Peyer's patch (tissue), 4 donors: ENCODE data around the gene RNASE2. TPM values are rescaled to one million over a fixed set of nuclear protein-coding genes. Genes with fewer than 3 reads are reported as not detected.
A peak's percentile ranks its signal among the peaks of the same experiment; 100 is the strongest.
"Not testable (repeated sequence)": the region's sequence is repeated elsewhere in the genome, so short reads cannot be mapped to it uniquely, and the experiment has no call there.

Source experiments
- DNase-seq, 3 donors: peaks; one replicate each; pipeline ENCODE4 v3.0.0-alpha.2; 2017 to 2019
- H3K27ac ChIP-seq, 4 donors: fragments of 200-600 bp; sonication (generic); one replicate each; pipeline ENCODE4 v1.5.1; 2016 to 2019
- H3K27me3 ChIP-seq, 2 donors: fragments of 200-600 bp; sonication (generic); one replicate each; pipeline ENCODE4 v1.5.1; 2019
- H3K36me3 ChIP-seq, 3 donors: fragments of 200-600 bp; sonication (generic); one replicate each; pipeline ENCODE4 v1.5.1; 2016 to 2019
- H3K4me1 ChIP-seq, 4 donors: fragments of 200-600 bp; sonication (generic); one replicate each; pipeline ENCODE4 v1.5.1; 2016 to 2019
- H3K4me3 ChIP-seq, 4 donors: fragments of 200-600 bp; sonication (generic); 1 replicate in 3 of 4; 2 replicates in 1 of 4; pipeline ENCODE4 v1.5.1; 2016 to 2019; ENCODE audit warnings: mild to moderate bottlenecking in 1 of 4
- H3K9me3 ChIP-seq, 4 donors: fragments of 200-600 bp; sonication (generic); one replicate each; pipeline ENCODE4 v1.5.1; 2016 to 2019; ENCODE audit warnings: mild to moderate bottlenecking in 1 of 4
- CTCF ChIP-seq, 6 experiments: fragments of 450-650 bp in 4 of 6; fragments of 200-600 bp in 2 of 6; sonication (generic) in 1 of 6; IDR thresholded peaks; one replicate each; pipeline ENCODE4 v1.5.1; 2017 to 2019; ENCODE audit warnings: antibody characterized with exemption in 6 of 6, mild to moderate bottlenecking in 3 of 6, moderate library complexity in 1 of 6
- POLR2A ChIP-seq, 2 donors: fragments of 450-650 bp; IDR thresholded peaks; one replicate each; pipeline ENCODE4 v1.5.1; 2017; ENCODE audit warnings: antibody characterized with exemption in 2 of 2, mild to moderate bottlenecking in 2 of 2, moderate library complexity in 2 of 2
- total RNA-seq, 4 donors: library from RNA; depleted of rRNA; stranded (reverse); fragments of >200 nt; gene quantifications; one replicate each; pipeline ENCODE4 v1.1.0, GENCODE V29; 2016

Gene RNASE2
- not detected for total RNA-seq

DNA sequence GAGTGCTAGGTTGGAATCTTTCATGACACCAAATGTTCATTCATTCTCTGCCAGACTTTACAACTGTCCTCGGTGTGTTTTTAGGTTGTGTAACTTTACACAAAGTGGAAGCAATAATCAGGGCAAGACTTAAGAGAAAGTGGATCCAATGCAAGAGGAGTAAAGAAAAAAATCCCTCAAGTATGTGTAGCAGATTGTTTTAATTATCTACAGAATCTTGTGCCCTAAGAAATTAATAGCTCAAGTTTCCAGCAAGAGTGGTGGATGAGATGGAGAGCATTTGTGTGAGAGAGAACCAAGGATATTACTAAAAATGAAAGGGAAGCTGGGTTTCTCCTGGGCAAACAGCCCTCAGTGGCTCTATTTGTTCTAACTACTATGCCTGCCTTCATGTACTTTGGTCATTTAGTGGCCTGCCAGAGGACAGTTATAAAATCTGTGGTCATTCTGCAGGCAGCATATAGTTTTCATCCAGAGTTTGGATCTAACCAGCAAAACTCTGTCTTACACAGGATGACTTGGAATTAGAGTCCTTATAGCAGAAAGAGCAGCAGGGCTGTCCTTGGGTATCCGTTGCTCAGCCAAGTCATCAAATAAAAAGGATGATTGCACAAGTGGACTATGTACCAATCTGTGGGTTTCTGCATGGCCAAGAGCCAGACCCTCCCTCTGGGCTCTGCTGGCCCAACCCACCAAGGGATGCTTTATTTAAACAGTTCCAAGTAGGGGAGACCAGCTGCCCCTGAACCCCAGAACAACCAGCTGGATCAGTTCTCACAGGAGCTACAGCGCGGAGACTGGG is at the start of gene RNASE2:
Gene RNASE2, plus strand, starts transcription at position 752 of the 802 bp plus-strand sequence. CDS start 285 bp downstream, outside the sequence.
- not testable (repeated sequence) for DNase-seq, H3K36me3 ChIP-seq, H3K4me1 ChIP-seq, H3K27me3 ChIP-seq, H3K9me3 ChIP-seq, H3K4me3 ChIP-seq, H3K27ac ChIP-seq

- H3K4me3 ChIP-seq, result no peak overlapping the region
- no peaks in the 10 kb centered on the region for H3K36me3 ChIP-seq
- H3K27me3 ChIP-seq, result no peaks in the 10 kb centered on the region
- H3K27ac ChIP-seq, result no peak overlapping the region
- H3K4me1 ChIP-seq, result no peaks in the 10 kb centered on the region
- H3K9me3 ChIP-seq, result no peaks in the 10 kb centered on the region
- no peak for TF ChIP-seq POLR2A (IDR thresholded peaks at IDR 0.05)
- TF ChIP-seq CTCF (IDR thresholded peaks at IDR 0.05), result no peak
- DNase-seq, result no peak
These were observed 49.6 kb upstream of the RNASE2 start for GRCh38 chr14:20905676-20906075.

DNA sequence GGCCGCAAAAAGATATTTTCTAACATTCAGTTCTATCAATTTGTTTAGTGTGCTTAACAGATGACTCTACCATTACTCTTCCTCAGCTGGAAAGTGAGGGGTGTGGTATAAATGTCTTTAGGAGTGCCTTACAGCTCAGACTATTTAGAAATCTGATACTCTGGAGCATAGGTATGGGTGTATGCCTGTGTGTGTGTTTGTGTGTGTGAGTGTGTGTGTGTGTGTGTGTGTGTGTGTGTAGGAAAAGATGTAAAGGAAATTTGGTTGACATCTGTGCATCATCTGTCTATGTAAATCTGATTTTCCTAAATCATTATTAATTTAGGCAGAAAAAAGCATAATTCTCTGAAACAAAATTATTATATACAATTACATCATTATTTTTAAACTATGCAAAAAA is 48.1 kb upstream of the RNASE2 start:
- no peak for TF ChIP-seq POLR2A (IDR thresholded peaks at IDR 0.05)
- TF ChIP-seq CTCF (IDR thresholded peaks at IDR 0.05), result no peak
- DNase-seq, result no peak
- H3K27ac ChIP-seq, result no peak overlapping the region
- H3K36me3 ChIP-seq, result no peaks in the 10 kb centered on the region
- no peak overlapping the region for H3K4me3 ChIP-seq
- no peaks in the 10 kb centered on the region for H3K9me3 ChIP-seq
- no peaks in the 10 kb centered on the region for H3K27me3 ChIP-seq
- H3K4me1 ChIP-seq, result no peaks in the 10 kb centered on the region

- not testable (repeated sequence) for DNase-seq, H3K36me3 ChIP-seq, H3K4me1 ChIP-seq, H3K27ac ChIP-seq, H3K9me3 ChIP-seq, H3K4me3 ChIP-seq, H3K27me3 ChIP-seq
These were observed 44.5 kb upstream of the RNASE2 start for GRCh38 chr14:20910822-20911221.

GRCh38 chr14:20919038-20919756 is 36.1 kb upstream of the RNASE2 start:
- H3K27ac ChIP-seq, H3K36me3 ChIP-seq, H3K4me1 ChIP-seq, H3K4me3 ChIP-seq, H3K27me3 ChIP-seq, H3K9me3 ChIP-seq, DNase-seq: not testable (repeated sequence)

DNA sequence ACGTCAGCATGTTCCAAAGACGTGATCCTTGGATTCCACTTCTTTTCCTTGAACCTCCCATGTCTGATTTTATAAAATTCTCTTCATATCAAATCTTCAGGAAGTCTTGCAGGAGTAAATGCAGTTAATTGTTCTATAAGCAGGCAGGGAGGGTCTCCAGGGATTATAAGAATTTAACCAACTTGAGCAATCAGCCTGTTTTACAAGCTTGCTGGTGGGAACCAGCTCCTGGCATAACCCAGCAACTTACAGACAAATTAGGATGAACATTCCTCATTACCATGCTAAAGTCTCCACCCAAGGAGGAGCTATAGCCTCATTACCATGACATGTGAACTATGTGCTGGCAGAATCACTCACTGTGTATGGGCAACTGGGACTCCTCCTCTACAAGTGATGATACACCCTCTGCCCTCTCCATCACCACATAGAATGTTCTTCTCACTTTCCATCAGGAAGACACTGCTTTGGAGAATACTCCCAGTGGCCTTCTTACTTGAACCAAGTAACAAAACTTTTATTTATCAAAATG is 31.5 kb upstream of the RNASE2 start:
- H3K9me3 ChIP-seq, H3K27ac ChIP-seq, H3K4me3 ChIP-seq, H3K36me3 ChIP-seq, H3K27me3 ChIP-seq, H3K4me1 ChIP-seq, DNase-seq: not testable (repeated sequence)

- Histone ChIP-seq H3K27ac (no peak overlapping the region), H3K4me3 (no peak overlapping the region), H3K9me3 (no peaks in the 10 kb centered on the region), H3K27me3 (no peaks in the 10 kb centered on the region), H3K4me1 (no peaks in the 10 kb centered on the region), H3K36me3 (no peaks in the 10 kb centered on the region)
- TF ChIP-seq CTCF (IDR thresholded peaks at IDR 0.05), result peak in 1 of 6 experiments; percentile 8
- no peak for TF ChIP-seq POLR2A (IDR thresholded peaks at IDR 0.05)
- peak in 1 of 3 donors; percentile 49 for DNase-seq
These were observed 21.0 kb upstream of the RNASE2 start for GRCh38 chr14:20934148-20934762.
